Effector CD4-positive, alpha-beta T cell (primary cell): ENCODE measurements around the gene ATP2B3.

Experiments used
- DNase-seq: peaks from one replicate; pipeline ENCODE4 v3.0.0-alpha.2; 2020

Gene ATP2B3

DNA sequence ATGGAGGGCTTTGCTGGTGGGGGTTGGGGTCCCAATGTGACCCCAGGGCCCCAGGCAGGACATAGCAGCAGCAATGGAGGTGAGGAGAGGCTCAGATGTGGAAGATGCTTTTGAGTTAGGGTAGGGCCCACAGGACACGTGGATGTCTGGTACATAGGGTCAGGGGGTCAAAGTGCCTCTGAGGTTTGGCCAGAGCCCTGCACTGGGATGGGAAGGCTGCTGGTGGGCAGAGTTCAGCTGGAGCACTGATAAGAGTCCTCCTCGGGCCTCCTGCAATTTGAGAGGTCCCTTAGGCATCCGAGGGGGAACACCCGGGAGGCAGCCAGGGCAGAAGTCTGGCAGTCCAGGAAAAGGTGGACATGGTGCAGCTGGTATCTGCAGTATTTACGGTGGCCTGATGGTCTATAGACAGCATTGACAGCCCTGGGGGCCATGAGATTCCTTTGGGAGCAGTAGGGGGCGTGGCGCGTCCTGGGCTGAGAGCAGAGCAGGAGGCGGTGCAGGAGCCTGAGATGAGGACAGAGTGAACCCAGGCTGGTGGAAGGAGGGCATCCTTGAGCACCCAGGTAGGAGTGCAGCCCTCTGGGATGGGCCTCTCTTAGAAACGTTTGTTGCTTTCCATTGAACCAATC is 58.9 kb downstream of the ATP2B3 start:
- DNase-seq: no peak

DNA sequence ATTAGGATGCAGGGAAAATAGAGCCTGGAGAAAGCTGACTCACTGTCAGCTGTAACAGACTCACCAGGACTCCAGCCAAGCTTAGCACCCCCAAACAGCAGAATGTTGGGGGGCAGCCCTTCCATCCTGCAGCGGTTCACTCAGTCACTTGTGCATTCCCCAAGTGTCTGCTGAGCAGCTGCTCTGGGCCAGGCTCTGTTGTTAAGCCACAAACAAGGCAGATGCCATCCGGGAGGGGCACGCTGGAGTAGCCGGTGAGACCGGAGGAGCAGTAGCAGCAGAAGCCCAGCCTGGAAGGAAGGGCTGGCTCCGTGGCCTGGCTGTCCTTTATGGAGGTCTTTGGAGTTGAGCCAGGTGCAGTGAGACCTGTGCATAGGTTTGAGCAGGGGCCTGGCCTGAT is 59.5 kb downstream of the ATP2B3 start:
- no peak for DNase-seq

- no peak for DNase-seq
Observed at GRCh38 chrX:153578200-153578835, 60.9 kb downstream of the ATP2B3 start.

- DNase-seq: no peak
Observed at GRCh38 chrX:153578889-153579288, 61.4 kb downstream of the ATP2B3 start.

GRCh38 chrX:153580700-153581386 is 63.4 kb downstream of the ATP2B3 start:
- no peak for DNase-seq

DNA sequence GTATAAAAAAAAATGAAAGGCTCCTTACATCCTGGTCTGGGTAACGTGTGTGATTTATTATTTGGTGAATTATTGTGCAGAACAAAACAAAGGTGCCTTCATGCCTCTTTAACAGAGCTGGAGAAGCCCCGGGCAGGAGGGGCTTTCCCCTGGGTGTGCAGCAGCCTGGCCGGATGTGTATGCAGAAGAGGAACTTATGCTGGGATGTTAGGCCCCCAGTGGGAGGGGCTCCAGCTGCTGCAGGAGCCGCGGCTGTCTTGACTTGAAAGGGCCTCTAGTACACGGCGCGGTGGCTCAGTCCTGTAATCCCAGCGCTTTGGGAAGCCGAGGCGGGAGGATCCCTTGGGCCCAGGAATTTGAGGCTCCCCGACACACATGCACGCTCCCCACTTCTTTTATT is 65.5 kb downstream of the ATP2B3 start:
- peak; percentile 53 for DNase-seq

DNA sequence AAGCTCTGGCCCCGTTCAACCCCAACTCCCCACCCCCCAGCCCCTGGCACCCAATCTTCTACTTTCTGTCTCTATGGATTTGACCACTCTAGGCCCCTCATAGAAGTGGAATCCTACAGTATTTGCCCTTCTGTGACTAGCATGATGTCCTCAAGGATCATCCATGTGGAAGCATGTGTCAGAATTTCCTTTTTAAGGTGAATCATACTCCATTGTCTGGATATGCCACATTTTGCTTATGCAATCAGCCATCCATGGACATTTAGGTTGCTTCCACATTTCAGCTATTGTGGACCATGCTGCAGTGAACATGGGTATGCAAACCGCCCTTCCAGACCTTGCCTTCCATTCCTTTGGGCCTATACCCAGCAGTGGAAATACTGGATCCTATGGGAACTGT is 66.0 kb downstream of the ATP2B3 start:
- no peak for DNase-seq

GRCh38 chrX:153585827-153586226 is 68.4 kb downstream of the ATP2B3 start:
- no peak for DNase-seq

DNA sequence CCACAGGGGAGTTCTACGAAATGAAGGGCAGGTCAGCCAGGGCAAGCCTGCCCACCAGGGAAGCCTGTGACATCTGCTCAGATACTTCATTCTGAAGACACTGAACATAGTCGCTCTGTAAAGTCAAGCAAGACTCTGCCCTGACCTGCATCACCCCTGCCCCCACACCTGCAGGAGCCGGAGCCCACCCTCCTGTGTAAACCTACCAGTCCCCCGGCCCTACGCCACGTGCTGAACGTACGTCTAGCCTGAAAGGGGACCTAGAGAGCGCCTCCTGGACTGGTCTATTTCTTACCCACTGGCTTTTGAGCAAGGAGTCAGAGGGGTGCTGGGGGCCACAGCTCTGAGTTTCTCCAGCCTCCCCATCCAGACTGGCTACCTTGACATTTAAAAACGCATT is 69.9 kb downstream of the ATP2B3 start:
- DNase-seq: no peak

GRCh38 chrX:153588021-153588781 is 70.8 kb downstream of the ATP2B3 start:
- DNase-seq: no peak

GRCh38 chrX:153588782-153589446 is 71.5 kb downstream of the ATP2B3 start:
- no peak for DNase-seq

GRCh38 chrX:153590961-153591956 is 73.8 kb downstream of the ATP2B3 start:
- DNase-seq: no peak

- DNase-seq: no peak
Observed at GRCh38 chrX:153592091-153592833, 74.8 kb downstream of the ATP2B3 start.

DNA sequence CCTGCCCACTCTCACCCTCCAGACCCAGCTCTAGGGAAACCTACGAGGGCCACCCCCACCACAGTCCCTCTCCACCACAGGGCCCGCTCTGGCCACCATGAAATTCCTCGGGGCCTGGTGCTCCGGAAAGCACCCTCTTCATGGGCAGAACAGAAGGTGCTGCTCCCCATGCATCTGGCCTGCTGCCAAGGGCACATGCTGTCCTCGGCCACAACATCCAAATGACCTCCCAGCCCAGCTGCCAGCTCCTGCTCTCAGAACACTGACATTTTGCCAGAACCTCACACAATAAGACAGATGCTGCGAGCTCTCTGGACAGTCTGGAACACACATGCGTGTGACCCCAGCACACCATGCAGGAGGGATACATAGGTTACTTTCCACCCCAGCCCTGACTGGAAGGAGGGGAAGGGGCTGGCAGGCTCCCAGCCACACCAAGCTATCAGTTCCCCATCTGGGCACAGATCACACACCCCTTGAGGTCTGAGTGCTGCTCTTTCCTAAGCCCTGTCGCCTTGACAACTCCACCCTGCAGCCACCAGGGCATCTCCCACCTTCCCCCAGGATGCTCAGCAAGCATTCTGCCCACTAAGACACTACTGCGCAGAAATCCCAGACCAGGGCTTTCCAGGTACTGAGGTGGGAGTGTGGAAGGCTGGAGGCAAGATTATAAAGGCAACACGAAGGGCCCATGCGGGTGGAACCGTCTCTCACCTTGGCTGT is 75.7 kb downstream of the ATP2B3 start:
- DNase-seq: no peak

GRCh38 chrX:153593811-153594500 is 76.5 kb downstream of the ATP2B3 start:
- DNase-seq: no peak

- no peak for DNase-seq
Observed at GRCh38 chrX:153595387-153595786, 77.9 kb downstream of the ATP2B3 start.

DNA sequence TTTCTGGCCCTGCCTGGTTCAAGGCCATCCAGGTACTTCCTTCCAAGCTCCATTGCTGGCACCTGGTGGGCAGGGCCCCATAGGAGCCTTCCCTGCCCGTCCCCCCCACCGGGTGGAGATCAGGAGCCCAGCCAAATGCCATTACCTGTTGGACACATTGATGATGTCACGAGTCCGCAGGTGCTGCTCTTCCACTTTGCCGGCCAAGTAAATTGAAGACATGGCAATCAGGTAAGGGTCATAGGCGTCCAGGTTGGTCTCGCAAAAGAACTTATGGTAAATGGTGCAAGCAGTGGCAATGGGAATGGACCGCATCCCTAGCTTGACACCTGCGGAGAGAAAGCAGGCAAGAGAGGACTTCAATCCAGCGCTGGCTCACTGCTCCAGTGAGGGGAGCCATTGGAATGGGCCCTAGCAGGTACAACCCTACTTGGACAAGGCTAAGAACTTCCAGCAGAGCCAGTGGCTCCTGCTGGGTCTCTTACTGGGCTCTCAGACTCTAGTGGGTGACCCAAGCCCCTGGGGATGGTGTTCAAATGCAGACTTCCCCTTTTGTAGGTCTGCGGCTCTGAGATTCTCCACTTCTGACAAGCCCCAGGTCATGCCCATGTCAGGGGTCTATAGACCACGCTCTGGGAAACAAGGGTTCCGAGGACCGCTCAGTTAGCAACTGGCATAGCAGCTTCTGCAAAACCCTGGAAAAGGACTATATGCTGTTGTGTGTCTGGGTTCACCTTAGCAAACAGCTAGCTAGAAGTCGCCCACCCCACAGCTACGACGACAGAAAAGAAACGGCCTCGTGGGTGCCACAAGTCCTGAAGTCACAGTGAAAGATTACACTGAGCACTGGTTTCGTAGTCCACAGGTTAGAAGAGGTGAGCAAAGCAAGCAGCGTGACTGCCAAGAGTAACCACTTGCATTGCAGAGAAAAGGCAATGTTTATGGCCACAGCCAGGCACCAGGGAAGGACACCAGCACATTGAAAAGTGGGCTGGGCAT is 78.7 kb downstream of the ATP2B3 start:
- no peak for DNase-seq
